Keratinocyte (primary cell): ENCODE data around the gene OAF. TPM values are rescaled to one million over a fixed set of nuclear protein-coding genes. Genes with fewer than 3 reads are reported as not detected.
A peak's percentile ranks its signal among the peaks of the same experiment; 100 is the strongest.

Experiments
- DNase-seq: peaks from one replicate; pipeline ENCODE4 v3.0.0-alpha.2; 2011; ENCODE audit warnings: low read depth, missing footprints, low spot score
- FAIRE-seq: peaks from 2 replicates; lab custom pipeline; 2011; peaks lifted over from hg19 to GRCh38; lab: Jason Lieb, UNC
- H2AFZ ChIP-seq: 2 replicates; pipeline ENCODE4 v1.6.0; 2012; ENCODE audit warnings: low read length, control low read depth, inconsistent platforms; ENCODE audit not compliant: control insufficient read depth
- H3K27ac ChIP-seq: 2 replicates; pipeline ENCODE4 v1.5.1; 2011; ENCODE audit warnings: low read length; ENCODE audit not compliant: control insufficient read depth, insufficient read depth
- H3K27me3 ChIP-seq: 3 replicates; pipeline ENCODE4 v1.6.0; 2011; ENCODE audit warnings: low read length; ENCODE audit not compliant: control insufficient read depth, insufficient read depth; ENCODE audit errors: extremely low read depth
- H3K36me3 ChIP-seq, 2 experiments: 2 replicates in 1 of 2; 3 replicates in 1 of 2; pipeline ENCODE4 v1.5.1; 2011; ENCODE audit warnings: low read length in 2 of 2, mild to moderate bottlenecking in 1 of 2; ENCODE audit not compliant: control insufficient read depth in 2 of 2, insufficient read depth in 2 of 2; ENCODE audit errors: extremely low read depth in 1 of 2
- H3K4me1 ChIP-seq: 3 replicates; pipeline ENCODE4 v1.5.1; 2011; ENCODE audit warnings: low read length; ENCODE audit not compliant: control insufficient read depth, insufficient read depth; ENCODE audit errors: extremely low read depth
- H3K4me2 ChIP-seq: 3 replicates; pipeline ENCODE4 v1.6.0; 2011; ENCODE audit warnings: low read depth, low read length; ENCODE audit not compliant: control insufficient read depth, insufficient read depth; ENCODE audit errors: extremely low read depth
- H3K4me3 ChIP-seq, 3 experiments: fragments of 200-600 bp in 1 of 3; sonication (generic) in 1 of 3; 2 replicates in 2 of 3; 3 replicates in 1 of 3; pipeline ENCODE4 v1.5.1; 2011 to 2016; ENCODE audit warnings: low read length in 3 of 3, mild to moderate bottlenecking in 3 of 3, control low read depth in 2 of 3, inconsistent platforms in 1 of 3, low read depth in 1 of 3, mixed read lengths in 1 of 3, mixed run types in 1 of 3, moderate library complexity in 1 of 3; ENCODE audit not compliant: control insufficient read depth in 2 of 3, insufficient read depth in 2 of 3; ENCODE audit errors: extremely low read depth in 1 of 3
- H3K79me2 ChIP-seq: 2 replicates; pipeline ENCODE4 v1.6.0; 2012; ENCODE audit warnings: low read length; ENCODE audit not compliant: control insufficient read depth, insufficient read depth
- H3K9ac ChIP-seq: 3 replicates; pipeline ENCODE4 v1.6.0; 2011; ENCODE audit warnings: low read length; ENCODE audit not compliant: control insufficient read depth, insufficient read depth; ENCODE audit errors: extremely low read depth
- H3K9me1 ChIP-seq: 3 replicates; pipeline ENCODE4 v1.6.0; 2011; ENCODE audit warnings: low read length; ENCODE audit not compliant: control insufficient read depth, insufficient read depth; ENCODE audit errors: extremely low read depth
- H3K9me3 ChIP-seq: 2 replicates; pipeline ENCODE4 v1.5.1; 2012; ENCODE audit warnings: low read depth, low read length; ENCODE audit not compliant: control insufficient read depth
- H4K20me1 ChIP-seq: 3 replicates; pipeline ENCODE4 v1.6.0; 2011; ENCODE audit warnings: low read length; ENCODE audit not compliant: control insufficient read depth, insufficient read depth; ENCODE audit errors: extremely low read depth
- EZH2 ChIP-seq: IDR thresholded peaks from one replicate; pipeline ENCODE4 v1.6.1; 2012; ENCODE audit warnings: inconsistent platforms, mild to moderate bottlenecking, low read length, moderate library complexity
- dilution Hi-C: fragments of 300-500 bp; cut with MboI; formaldehyde crosslinking; loops from one replicate; pipeline ENCODE4 v1.7.0; 2020; ENCODE audit warnings: low sequenced_read_pairs; ENCODE audit not compliant: extremely low pct_ligation_motif_present
- polyA plus RNA-seq, 5 experiments: library from polyadenylated mRNA; depleted of rRNA in 3 of 5; stranded (reverse) in 3 of 5; stranded (forward) in 1 of 5; unstranded in 1 of 5; fragments of >200 nt; gene quantifications; 1 replicate in 1 of 5; 2 replicates in 3 of 5; 3 replicates in 1 of 5; pipeline versions ENCODE4 v1.2.1 to v1.2.3, GENCODE V29; 2011 to 2012; ENCODE audit warnings: missing spikeins in 2 of 5, low read depth in 1 of 5, low replicate concordance in 1 of 5
- TF ChIP-seq, protein P1 (sequence below), 3 experiments: IDR thresholded peaks in 1 of 3; conservative IDR thresholded peaks in 1 of 3; optimal IDR thresholded peaks in 1 of 3; 2 replicates in 2 of 3; 3 replicates in 1 of 3; pipeline versions ENCODE3 to v1.5.1; 2011; ENCODE audit warnings: low read length in 3 of 3, mild to moderate bottlenecking in 3 of 3, moderate library complexity in 2 of 3, control low read depth in 1 of 3, inconsistent platforms in 1 of 3; ENCODE audit not compliant: insufficient read depth in 2 of 3; ENCODE audit errors: extremely low read depth in 1 of 3

OAF gene
- polyA plus RNA-seq, 1 donor (not counting 4 experiments of a cell fraction or from before 2014, with no cell fraction given) = 11.2 TPM

DNA sequence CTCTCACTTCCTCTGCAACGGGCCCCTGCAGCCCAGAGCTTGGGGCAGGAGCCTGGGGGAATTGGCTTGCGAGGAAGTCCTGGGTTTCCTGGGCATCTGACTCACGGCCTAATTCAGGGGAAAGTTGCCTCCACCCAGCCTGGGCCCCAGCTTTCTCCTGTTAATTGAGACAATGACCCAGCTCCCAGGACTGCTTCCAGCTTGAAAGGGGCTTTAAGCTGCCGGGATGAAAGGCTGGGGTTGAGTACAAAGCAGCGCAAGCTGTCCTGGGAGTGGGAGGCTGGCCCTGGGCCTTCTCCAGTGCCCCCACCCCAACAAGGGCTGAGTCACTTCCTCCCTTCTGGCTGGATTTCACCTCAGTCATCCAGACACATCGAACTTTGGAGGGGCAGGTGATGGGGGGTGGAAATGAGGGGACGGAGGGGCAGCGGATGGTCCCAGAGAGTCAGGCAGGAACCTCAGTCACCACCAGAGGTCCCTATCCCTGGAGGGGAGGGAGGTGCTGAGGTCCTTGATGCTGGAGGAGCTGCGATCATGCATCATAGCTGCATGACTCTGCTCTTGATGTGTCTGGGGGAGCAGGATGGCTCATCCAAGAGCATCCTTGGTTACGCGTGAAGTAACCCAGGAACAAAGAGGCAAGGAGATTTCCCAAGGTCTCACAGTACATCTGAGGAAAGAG lies 30.1 kb upstream of the OAF start:
- H3K9me1 ChIP-seq = no peaks in the 10 kb centered on the region
- peaks cover 23% of the 10 kb centered on the region for H3K27me3 ChIP-seq
- DNase-seq (no peak), FAIRE-seq (no peak)
- no peaks in the 10 kb centered on the region for H3K9me3 ChIP-seq
- no peaks in the 10 kb centered on the region for H3K79me2 ChIP-seq
- TF ChIP-seq, protein P1, sequence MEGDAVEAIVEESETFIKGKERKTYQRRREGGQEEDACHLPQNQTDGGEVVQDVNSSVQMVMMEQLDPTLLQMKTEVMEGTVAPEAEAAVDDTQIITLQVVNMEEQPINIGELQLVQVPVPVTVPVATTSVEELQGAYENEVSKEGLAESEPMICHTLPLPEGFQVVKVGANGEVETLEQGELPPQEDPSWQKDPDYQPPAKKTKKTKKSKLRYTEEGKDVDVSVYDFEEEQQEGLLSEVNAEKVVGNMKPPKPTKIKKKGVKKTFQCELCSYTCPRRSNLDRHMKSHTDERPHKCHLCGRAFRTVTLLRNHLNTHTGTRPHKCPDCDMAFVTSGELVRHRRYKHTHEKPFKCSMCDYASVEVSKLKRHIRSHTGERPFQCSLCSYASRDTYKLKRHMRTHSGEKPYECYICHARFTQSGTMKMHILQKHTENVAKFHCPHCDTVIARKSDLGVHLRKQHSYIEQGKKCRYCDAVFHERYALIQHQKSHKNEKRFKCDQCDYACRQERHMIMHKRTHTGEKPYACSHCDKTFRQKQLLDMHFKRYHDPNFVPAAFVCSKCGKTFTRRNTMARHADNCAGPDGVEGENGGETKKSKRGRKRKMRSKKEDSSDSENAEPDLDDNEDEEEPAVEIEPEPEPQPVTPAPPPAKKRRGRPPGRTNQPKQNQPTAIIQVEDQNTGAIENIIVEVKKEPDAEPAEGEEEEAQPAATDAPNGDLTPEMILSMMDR (optimal IDR thresholded peaks at IDR 0.05 in 1 of 3, IDR thresholded peaks at IDR 0.05 in 1 of 3, conservative IDR thresholded peaks at IDR 0.05 in 1 of 3; ENCODE audit: extremely low read depth in 1 of 3, insufficient read depth in 2 of 3, low read length in 3 of 3) = peak in 2 of 3 experiments; percentile 17 to 34
- no peak for TF ChIP-seq EZH2
- H3K9ac ChIP-seq = no peak overlapping the region
- H2AFZ ChIP-seq = no peak overlapping the region
- no peaks in the 10 kb centered on the region for H4K20me1 ChIP-seq
- dilution Hi-C loops = no loop called here
- H3K36me3 ChIP-seq = no peaks in the 10 kb centered on the region
- no peak overlapping the region for H3K4me3 ChIP-seq
- H3K4me2 ChIP-seq = no peak overlapping the region
- no peaks in the 10 kb centered on the region for H3K4me1 ChIP-seq
- H3K27ac ChIP-seq = no peak overlapping the region

DNA sequence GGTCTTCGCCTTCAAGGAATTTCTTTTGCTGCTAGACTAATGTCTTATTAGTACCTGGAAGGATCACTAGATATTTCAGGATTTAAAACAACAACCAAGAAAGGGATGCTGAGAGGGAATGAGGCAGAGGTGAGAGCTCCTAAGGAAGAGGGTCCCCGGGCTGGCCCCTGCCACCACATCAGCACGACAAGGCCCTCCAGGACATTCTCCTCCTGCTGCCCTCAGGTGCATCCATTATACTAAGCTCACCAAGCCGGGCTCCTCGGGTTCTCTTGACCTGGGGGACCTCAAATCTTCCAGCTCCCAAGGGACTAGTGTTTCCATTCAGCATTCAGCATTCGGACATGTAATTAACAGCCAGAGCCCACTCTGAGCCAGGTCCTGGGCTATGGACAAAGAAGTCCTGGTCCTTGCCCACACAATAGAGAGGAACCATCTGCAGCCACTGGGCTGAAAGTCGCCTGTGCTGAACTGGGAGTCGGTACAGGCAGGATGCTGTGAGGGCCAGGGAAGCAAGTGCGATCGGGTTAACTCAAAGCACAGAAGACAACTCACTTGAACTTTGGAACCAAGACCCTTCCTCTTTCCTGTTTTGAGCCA lies 29.4 kb upstream of the OAF start:
- FAIRE-seq (no peak), DNase-seq (no peak)
- H3K4me3 ChIP-seq = no peak overlapping the region
- H3K9ac ChIP-seq = no peak overlapping the region
- no peak overlapping the region for H3K27ac ChIP-seq
- H3K27me3 ChIP-seq = peaks cover 15% of the 10 kb centered on the region
- H2AFZ ChIP-seq = no peak overlapping the region
- no peaks in the 10 kb centered on the region for H4K20me1 ChIP-seq
- H3K79me2 ChIP-seq = no peaks in the 10 kb centered on the region
- TF ChIP-seq EZH2 = no peak
- TF ChIP-seq, protein P1 (optimal IDR thresholded peaks at IDR 0.05 in 1 of 3, IDR thresholded peaks at IDR 0.05 in 1 of 3, conservative IDR thresholded peaks at IDR 0.05 in 1 of 3; ENCODE audit: extremely low read depth in 1 of 3, insufficient read depth in 2 of 3, low read length in 3 of 3) = no peak
- no peaks in the 10 kb centered on the region for H3K9me1 ChIP-seq
- no peak overlapping the region for H3K4me2 ChIP-seq
- no peaks in the 10 kb centered on the region for H3K9me3 ChIP-seq
- peaks cover 2% of the 10 kb centered on the region for H3K4me1 ChIP-seq
- no peaks in the 10 kb centered on the region for H3K36me3 ChIP-seq
- dilution Hi-C loops = no loop called here
